Loucy (cell line): ENCODE data around the gene ARHGAP25.

ENCODE experiments used
- H2AFZ ChIP-seq: fragments of 200-600 bp; sonication (generic); 2 replicates; pipeline ENCODE4 v1.6.0; 2016; ENCODE audit warnings: antibody characterized with exemption, mild to moderate bottlenecking, low read length, moderate library complexity
- H3F3A ChIP-seq: fragments of 200-600 bp; 2 replicates; pipeline ENCODE4 v1.6.0; 2016; ENCODE audit warnings: antibody characterized with exemption, low read depth, mild to moderate bottlenecking
- H3K27me3 ChIP-seq: fragments of 200-600 bp; sonication (generic); 2 replicates; pipeline ENCODE4 v1.6.1; 2014; ENCODE audit warnings: low read length, mild to moderate bottlenecking; ENCODE audit not compliant: insufficient read depth, poor library complexity, severe bottlenecking
- H3K36me3 ChIP-seq: fragments of 200-600 bp; sonication (generic); 2 replicates; pipeline ENCODE4 v1.6.1; 2016; ENCODE audit warnings: low read length; ENCODE audit not compliant: insufficient read depth
- H3K4me1 ChIP-seq: fragments of 200-600 bp; sonication (generic); 2 replicates; pipeline ENCODE4 v1.5.1; 2014; ENCODE audit warnings: low read length, mild to moderate bottlenecking; ENCODE audit not compliant: insufficient read depth, poor library complexity, severe bottlenecking
- H3K4me2 ChIP-seq: fragments of 200-600 bp; sonication (generic); 2 replicates; pipeline ENCODE4 v1.6.0; 2014; ENCODE audit warnings: antibody characterized with exemption, low read length, low read depth, mild to moderate bottlenecking; ENCODE audit not compliant: poor library complexity, severe bottlenecking
- H3K4me3 ChIP-seq: fragments of 200-600 bp; sonication (generic); 2 replicates; pipeline ENCODE4 v1.5.1; 2014; ENCODE audit warnings: low read length, mild to moderate bottlenecking, mixed read lengths; ENCODE audit not compliant: poor library complexity, severe bottlenecking
- H3K79me2 ChIP-seq: fragments of 200-600 bp; sonication (generic); 2 replicates; pipeline ENCODE4 v1.6.1; 2014; ENCODE audit warnings: low read length; ENCODE audit not compliant: insufficient read depth
- H3K9ac ChIP-seq: fragments of 200-600 bp; sonication (generic); 2 replicates; pipeline ENCODE4 v1.6.0; 2014; ENCODE audit warnings: mild to moderate bottlenecking, low read depth, low read length, moderate library complexity; ENCODE audit not compliant: poor library complexity, severe bottlenecking
- H3K9me2 ChIP-seq: fragments of 200-600 bp; sonication (generic); replicated peaks from 2 replicates; pipeline ENCODE4 v1.6.1; 2016; ENCODE audit warnings: low read depth, low read length, mixed read lengths
- H3K9me3 ChIP-seq: fragments of 200-600 bp; sonication (generic); 2 replicates; pipeline ENCODE4 v1.6.1; 2014; ENCODE audit warnings: mild to moderate bottlenecking, antibody characterized with exemption, low read length, low read depth; ENCODE audit not compliant: insufficient read depth
- H4K20me1 ChIP-seq: fragments of 200-600 bp; sonication (generic); 2 replicates; pipeline ENCODE4 v1.6.0; 2014; ENCODE audit warnings: antibody characterized with exemption, low read length, mild to moderate bottlenecking; ENCODE audit not compliant: insufficient read depth, poor library complexity, severe bottlenecking
- EZH2phosphoT487 ChIP-seq: fragments of 200-600 bp; IDR thresholded peaks from 2 replicates; pipeline ENCODE4 v1.6.1; 2018; ENCODE audit warnings: antibody characterized with exemption, mild to moderate bottlenecking, moderate library complexity, borderline replicate concordance
- TF ChIP-seq, protein P1 (sequence below): fragments of 200-600 bp; sonication (generic); conservative IDR thresholded peaks from 2 replicates; pipeline ENCODE4 v1.5.1; 2014; ENCODE audit warnings: mild to moderate bottlenecking, antibody characterized with exemption, low read length

The ARHGAP25 gene

DNA sequence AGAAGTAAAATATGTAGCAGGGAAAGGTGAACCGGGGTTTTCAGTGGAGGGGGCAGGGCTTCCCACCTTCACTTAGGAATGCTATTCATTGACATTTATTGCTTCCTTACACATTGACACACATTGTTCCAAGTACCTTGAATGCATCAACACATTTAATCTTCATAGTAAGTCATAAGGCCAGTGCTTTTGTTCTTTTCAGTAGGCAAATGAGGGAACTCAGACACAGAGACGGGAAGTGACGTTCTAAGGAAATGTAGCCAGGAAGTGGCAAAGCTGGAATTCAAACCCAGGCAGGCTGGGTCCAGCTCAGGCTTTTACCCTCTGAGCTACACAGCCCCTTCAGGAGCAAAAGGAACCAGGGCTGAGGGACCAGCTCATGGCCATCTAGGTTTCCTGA lies 115.9 kb downstream of the ARHGAP25 start:
- Histone ChIP-seq H2AFZ (no peak overlapping the region), H3K79me2 (no peaks in the 10 kb centered on the region), H3K9me2 (no peaks in the 10 kb centered on the region), H3K4me3 (no peak overlapping the region), H3K4me1 (peaks cover 4% of the 10 kb centered on the region), H4K20me1 (no peaks in the 10 kb centered on the region), H3K9ac (no peak overlapping the region), H3K9me3 (no peaks in the 10 kb centered on the region), H3K27me3 (no peaks in the 10 kb centered on the region), H3K4me2 (no peak overlapping the region), H3K36me3 (no peaks in the 10 kb centered on the region), H3F3A (no peaks in the 10 kb centered on the region)
- TF ChIP-seq, protein P1, sequence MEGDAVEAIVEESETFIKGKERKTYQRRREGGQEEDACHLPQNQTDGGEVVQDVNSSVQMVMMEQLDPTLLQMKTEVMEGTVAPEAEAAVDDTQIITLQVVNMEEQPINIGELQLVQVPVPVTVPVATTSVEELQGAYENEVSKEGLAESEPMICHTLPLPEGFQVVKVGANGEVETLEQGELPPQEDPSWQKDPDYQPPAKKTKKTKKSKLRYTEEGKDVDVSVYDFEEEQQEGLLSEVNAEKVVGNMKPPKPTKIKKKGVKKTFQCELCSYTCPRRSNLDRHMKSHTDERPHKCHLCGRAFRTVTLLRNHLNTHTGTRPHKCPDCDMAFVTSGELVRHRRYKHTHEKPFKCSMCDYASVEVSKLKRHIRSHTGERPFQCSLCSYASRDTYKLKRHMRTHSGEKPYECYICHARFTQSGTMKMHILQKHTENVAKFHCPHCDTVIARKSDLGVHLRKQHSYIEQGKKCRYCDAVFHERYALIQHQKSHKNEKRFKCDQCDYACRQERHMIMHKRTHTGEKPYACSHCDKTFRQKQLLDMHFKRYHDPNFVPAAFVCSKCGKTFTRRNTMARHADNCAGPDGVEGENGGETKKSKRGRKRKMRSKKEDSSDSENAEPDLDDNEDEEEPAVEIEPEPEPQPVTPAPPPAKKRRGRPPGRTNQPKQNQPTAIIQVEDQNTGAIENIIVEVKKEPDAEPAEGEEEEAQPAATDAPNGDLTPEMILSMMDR, result no peak
- TF ChIP-seq EZH2phosphoT487, result no peak

DNA sequence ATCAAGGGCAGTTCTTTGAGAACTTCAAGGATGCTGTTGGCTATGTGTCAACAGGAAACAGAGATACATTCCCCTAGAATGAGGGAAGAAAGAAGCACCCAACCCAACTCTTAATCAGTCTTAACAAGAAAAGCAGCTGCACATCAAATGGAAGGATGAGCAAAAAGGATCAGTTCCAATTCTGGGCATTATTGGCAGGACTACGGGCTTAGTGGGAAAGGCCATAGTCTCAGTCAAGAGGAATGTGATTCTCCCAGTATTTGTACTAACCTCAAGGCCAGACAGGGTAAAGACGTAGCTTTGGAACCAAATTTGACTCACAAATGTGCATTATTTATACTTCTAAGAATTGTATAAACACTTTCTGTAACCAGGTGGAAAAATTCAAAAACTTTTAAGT lies 118.4 kb downstream of the ARHGAP25 start:
- no peak overlapping the region for H3K9ac ChIP-seq
- H2AFZ ChIP-seq, result no peak overlapping the region
- peaks cover 11% of the 10 kb centered on the region for H3K4me1 ChIP-seq
- no peaks in the 10 kb centered on the region for H4K20me1 ChIP-seq
- no peaks in the 10 kb centered on the region for H3K36me3 ChIP-seq
- no peak for TF ChIP-seq EZH2phosphoT487
- TF ChIP-seq, protein P1, result no peak
- no peaks in the 10 kb centered on the region for H3K79me2 ChIP-seq
- no peaks in the 10 kb centered on the region for H3K9me3 ChIP-seq
- no peaks in the 10 kb centered on the region for H3K9me2 ChIP-seq
- H3K4me2 ChIP-seq, result no peak overlapping the region
- no peaks in the 10 kb centered on the region for H3F3A ChIP-seq
- no peaks in the 10 kb centered on the region for H3K27me3 ChIP-seq
- no peak overlapping the region for H3K4me3 ChIP-seq

DNA sequence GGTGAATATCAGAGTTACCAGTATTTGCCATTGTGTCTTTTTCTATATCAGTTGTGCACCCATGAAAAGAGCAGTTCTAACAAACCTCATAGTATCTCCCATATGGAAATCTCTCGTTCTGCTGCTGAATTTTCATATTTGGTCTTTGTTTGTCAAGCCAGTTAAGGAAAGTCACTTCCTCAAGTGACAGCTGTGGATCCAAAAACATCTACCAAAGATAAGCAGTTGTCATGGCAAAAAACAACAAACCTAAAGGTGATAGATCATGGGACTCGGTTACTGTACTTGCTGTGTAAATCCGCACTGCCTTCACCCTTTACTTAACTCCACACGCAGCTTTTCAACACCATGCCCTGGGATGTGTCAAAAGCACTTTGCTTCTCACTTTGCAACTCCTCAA lies 119.3 kb downstream of the ARHGAP25 start:
- H3K9me2 ChIP-seq, result no peaks in the 10 kb centered on the region
- H3K4me2 ChIP-seq, result no peak overlapping the region
- H4K20me1 ChIP-seq, result no peaks in the 10 kb centered on the region
- TF ChIP-seq, protein P1, result no peak
- TF ChIP-seq EZH2phosphoT487, result no peak
- H3K9ac ChIP-seq, result no peak overlapping the region
- H3K27me3 ChIP-seq, result no peaks in the 10 kb centered on the region
- H3K4me3 ChIP-seq, result no peak overlapping the region
- H3K79me2 ChIP-seq, result no peaks in the 10 kb centered on the region
- no peak overlapping the region for H2AFZ ChIP-seq
- no peaks in the 10 kb centered on the region for H3F3A ChIP-seq
- H3K4me1 ChIP-seq, result peaks cover 17% of the 10 kb centered on the region
- H3K9me3 ChIP-seq, result no peaks in the 10 kb centered on the region
- H3K36me3 ChIP-seq, result no peaks in the 10 kb centered on the region
